ENCODE results near the gene NSD2. TPM values are rescaled to one million over a fixed set of nuclear protein-coding genes. Genes with fewer than 3 reads are reported as not detected.
A peak's percentile ranks its signal among the peaks of the same experiment; 100 is the strongest.

The NSD2 gene
- total RNA-seq, 4 donors from 2014 or later = 19.1 to 33.1 (median 28.8) TPM

- DNase-seq (ENCODE audit: low spot score) (no peak), ATAC-seq (ENCODE audit: low FRiP score) (no peak)
- TF ChIP-seq CTCF (IDR thresholded peaks at IDR 0.05) = no peak
These were observed 26.8 kb downstream of the NSD2 start for GRCh38 chr4:1898007-1898406.

GRCh38 chr4:1898681-1899080, 27.5 kb downstream of the NSD2 start:
- DNase-seq (ENCODE audit: low spot score) = no peak
- no peak for TF ChIP-seq CTCF (IDR thresholded peaks at IDR 0.05)
- no peak for ATAC-seq (ENCODE audit: low FRiP score)

- ATAC-seq (ENCODE audit: low FRiP score) (peak; percentile 49), DNase-seq (ENCODE audit: low spot score) (peak; percentile 38)
- TF ChIP-seq CTCF (IDR thresholded peaks at IDR 0.05) = peak in 2 of 3 donors; percentile 26 to 66
These were observed 28.2 kb downstream of the NSD2 start for GRCh38 chr4:1899149-1900086.

GRCh38 chr4:1900087-1900433, 28.9 kb downstream of the NSD2 start:
- TF ChIP-seq CTCF (IDR thresholded peaks at IDR 0.05) = no peak
- no peak for ATAC-seq (ENCODE audit: low FRiP score)
- no peak for DNase-seq (ENCODE audit: low spot score)

GRCh38 chr4:1900624-1901023, 29.4 kb downstream of the NSD2 start:
- no peak for ATAC-seq (ENCODE audit: low FRiP score)
- no peak for DNase-seq (ENCODE audit: low spot score)
- no peak for TF ChIP-seq CTCF (IDR thresholded peaks at IDR 0.05)

GRCh38 chr4:1901127-1901526, 29.9 kb downstream of the NSD2 start:
- ATAC-seq (ENCODE audit: low FRiP score) (no peak), DNase-seq (ENCODE audit: low spot score) (no peak)
- TF ChIP-seq CTCF (IDR thresholded peaks at IDR 0.05) = no peak

GRCh38 chr4:1902243-1902642, 31.1 kb downstream of the NSD2 start:
- DNase-seq (ENCODE audit: low spot score) = no peak

More at GRCh38 chr4:1902243-1902642, 31.1 kb downstream of the NSD2 start:
- no peak for TF ChIP-seq CTCF (IDR thresholded peaks at IDR 0.05)
- no peak for ATAC-seq (ENCODE audit: low FRiP score)
